Frontal cortex (tissue), 4 donors: ENCODE measurements around the gene EXOC6B. TPM values are rescaled to one million over a fixed set of nuclear protein-coding genes. Genes with fewer than 3 reads are reported as not detected.

Experiments
- DNase-seq, 2 donors: peaks; one replicate each; pipeline ENCODE4 v3.0.0; 2012; ENCODE audit warnings: low spot score in 2 of 2
- FAIRE-seq: peaks from 2 replicates; lab custom pipeline; 2012; peaks lifted over from hg19 to GRCh38; lab: Jason Lieb, UNC
- total RNA-seq: library from RNA; depleted of rRNA; stranded (reverse); fragments of >200 nt; gene quantifications from one replicate; pipeline ENCODE4 v1.2.3, GENCODE V29; 2014
- donor health status: control.
- donor health status: control.
- donor health status: control.

Gene EXOC6B
- total RNA-seq, 1 donor from 2014 or later, result 232 TPM

DNA sequence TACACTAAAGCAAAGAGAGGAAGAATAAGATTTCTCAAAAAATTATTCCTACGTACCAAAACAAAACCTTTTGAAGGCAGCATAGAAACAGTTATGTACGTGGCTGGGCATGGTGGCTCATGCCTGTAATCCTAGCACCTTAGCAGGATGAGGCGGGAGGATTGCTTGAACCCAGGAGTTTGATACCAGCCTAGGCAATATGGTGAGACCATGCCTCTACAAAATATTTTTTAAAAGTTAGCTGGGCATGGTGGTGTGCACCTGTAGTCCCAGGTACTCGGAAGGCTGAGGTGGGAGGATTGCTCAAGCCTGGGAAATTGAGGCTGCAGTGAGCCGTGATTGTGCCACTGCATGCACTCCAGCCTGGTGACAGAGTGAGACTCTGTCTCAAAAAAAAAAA lies 663.3 kb downstream of the EXOC6B start:
- DNase-seq (no peak), FAIRE-seq (no peak)

DNA sequence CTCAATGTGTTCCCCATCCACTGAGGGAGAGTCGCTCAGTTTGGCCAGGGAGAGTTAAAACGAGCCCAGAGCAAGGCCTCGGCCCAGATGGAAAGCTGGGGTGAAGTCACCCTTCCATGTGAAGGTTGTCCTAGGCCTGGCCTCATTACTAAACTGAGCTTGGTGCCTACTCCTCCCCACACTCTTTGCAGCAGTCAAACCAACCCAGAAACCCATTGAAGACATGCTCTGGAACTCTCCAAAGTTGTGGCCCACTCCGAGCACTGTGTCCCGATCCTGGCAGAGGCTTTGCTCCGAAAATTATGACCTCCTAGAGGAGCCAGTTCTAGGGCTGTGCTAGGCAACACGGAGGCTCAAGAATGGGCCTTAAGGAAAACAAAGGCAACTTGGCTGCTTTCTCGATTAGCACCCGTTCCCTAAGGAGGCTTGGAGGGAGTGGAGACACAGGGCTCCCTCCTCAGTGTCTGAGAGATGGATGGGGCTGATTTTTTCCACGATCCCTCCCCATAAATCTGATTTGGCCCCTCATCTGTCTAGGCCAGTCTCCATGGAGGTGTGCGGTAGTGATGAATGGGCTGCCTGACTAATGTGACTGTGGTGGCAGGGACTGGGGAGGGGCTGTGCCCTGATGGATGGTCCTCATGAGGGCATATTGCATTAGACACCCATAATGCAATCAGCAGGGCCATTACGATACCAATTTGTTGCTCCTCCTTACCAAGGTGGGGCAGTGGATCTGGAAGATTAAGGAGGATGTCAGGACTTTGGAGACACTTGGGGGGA lies 666.4 kb downstream of the EXOC6B start:
- no peak for DNase-seq

DNA sequence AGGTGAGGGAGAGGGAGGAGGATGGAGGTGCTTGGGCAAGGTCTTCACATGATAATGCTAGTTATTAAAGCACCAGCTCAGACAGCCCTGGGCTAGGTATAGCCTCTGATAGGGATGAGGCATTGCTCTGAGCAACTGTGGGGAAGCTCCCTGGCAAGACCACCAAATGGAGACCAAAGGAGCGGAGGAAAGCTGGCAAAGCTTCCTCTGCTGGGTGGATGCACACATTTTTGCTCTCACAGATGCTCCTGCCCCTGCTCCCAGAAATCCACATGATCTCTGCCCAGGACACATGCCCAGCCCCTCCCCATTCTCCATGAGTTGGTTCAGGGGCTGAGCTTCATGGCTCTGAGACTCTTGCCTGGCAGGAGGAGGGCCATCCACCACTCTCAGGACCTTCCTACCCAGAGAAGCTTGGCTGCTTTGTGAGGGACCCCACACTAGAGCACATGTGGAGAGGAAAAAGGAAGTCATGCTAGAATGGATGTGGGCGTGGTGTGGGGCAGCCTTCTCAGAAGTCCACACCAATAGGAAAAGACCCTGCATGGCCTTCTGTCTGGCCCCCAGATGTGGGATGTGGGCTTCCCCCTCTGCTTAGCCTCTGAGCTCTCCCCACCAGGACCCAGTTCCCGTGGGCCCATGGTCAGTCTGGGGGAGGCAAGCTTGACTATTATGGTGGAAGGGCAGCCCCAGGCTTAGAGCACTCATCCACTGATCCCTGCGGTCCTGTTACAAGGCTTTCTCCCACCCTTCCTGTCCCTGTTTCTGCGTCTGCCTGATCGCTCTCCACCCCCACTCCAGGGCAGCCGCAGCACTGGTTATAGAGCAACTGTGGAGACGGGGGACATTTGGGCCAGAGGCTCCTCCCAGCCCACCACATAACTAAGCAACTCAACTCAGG lies 667.7 kb downstream of the EXOC6B start:
- DNase-seq (no peak), FAIRE-seq (no peak)

More for the DNA sequence above, 666.4 kb downstream of the EXOC6B start:
- no peak for FAIRE-seq

DNA sequence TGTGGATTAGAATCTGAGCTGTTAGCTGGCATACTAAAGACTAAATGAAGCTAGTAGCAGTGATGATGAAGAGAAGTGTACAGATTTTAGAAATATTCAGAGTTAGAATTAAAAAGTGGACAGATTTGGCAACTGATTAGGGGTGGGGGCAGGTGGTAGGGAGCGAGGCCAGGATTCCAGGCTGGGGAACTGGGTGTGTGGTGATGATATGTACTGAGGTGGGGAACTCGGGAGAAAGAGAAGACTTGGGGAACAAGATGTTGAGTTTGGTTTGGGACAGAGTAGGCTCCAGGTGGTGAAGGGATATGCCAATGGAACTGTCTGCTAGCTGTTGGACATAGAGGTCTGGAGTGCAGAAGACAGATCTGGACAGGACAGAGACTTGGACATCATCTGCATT lies 669.0 kb downstream of the EXOC6B start:
- FAIRE-seq, result no peak
- DNase-seq, result no peak

DNA sequence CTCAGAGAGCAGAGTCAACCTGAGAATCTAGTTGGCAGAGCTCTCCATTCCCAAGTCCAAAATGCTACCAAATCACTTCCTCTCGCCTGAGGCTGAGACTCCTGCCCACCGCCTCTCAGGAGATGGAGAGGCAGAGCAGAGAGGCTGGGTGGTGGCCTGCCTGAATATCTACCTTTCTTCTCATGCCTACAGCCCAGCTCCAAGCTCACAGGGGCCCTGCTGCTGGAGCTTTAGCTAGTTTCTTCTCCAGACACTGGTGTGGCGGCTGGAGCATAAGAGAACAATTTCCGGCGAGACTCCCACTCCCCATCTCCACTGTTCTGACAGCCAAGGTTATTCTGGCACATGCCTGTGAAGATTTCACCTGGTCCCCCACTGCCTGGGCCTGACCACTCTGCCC lies 670.1 kb downstream of the EXOC6B start:
- FAIRE-seq, result no peak

DNA sequence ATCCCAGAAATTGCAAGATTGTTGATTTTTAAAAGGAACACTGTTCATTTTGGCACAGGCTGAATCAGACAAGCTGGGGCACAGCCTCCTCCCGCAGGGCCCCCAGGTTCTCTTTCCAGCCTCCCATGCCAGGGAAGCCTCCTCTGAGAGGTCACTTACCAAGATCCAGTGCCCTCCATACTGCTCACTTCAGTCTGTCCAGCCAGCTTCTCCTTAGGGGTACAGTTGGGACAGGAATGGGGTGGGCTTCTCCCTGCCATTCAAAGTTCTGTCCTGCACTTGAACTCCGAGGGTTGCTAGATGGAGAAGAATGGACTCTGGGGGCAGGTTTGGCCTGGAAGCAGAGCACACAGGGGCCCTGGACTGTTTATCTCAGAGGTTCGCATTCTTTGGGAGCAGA lies 670.7 kb downstream of the EXOC6B start:
- no peak for FAIRE-seq
- no peak for DNase-seq

More for the DNA sequence above, 670.1 kb downstream of the EXOC6B start:
- no peak for DNase-seq

DNA sequence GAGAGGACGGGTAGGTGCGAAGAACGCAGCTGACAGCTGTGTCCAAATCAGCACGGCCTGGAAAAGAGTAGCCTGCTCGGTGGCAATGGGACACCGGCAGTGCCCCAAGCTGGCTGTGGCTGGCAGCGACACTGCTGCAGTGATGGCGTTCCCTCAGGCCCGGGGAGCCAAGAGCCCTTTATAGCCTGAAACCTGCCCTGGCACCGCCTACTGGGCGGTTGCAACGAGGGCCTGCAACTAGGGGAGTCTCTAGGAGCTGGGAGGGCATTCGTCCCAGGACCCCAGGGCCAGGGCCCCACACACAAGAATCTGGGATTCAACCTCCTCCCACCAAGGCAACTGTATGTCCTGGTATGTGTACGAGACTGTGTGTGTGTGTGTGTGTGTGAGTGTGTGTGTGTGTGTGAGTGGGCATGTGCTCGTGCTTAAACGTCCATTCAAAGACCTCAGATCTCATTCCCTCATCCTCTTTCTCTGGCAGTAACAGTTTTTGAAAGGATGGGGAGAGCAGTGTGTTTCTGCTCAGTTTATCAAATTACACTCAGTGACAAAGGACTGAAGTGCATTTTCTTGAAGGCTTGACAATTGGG lies 671.4 kb downstream of the EXOC6B start:
- DNase-seq (no peak), FAIRE-seq (no peak)

DNA sequence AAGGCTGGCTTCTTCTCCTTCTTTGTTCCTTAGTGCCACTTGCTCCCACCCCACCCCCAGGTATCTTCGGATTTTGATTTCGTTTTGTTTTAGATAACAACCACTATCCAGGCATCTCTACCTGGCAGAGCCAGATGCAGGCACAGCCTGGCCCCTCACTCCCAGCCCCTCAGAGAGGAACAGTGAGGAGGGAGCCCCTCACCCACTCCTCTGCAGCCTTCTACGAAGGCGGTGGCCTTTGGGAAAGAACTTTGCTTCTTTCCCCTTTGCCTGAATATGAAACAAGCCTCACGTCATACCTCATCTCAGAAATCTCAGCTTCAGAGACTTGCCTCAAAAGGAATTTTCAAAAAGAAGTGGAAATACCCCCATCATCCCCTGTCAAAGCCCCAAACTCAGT lies 671.9 kb downstream of the EXOC6B start:
- no peak for DNase-seq

DNA sequence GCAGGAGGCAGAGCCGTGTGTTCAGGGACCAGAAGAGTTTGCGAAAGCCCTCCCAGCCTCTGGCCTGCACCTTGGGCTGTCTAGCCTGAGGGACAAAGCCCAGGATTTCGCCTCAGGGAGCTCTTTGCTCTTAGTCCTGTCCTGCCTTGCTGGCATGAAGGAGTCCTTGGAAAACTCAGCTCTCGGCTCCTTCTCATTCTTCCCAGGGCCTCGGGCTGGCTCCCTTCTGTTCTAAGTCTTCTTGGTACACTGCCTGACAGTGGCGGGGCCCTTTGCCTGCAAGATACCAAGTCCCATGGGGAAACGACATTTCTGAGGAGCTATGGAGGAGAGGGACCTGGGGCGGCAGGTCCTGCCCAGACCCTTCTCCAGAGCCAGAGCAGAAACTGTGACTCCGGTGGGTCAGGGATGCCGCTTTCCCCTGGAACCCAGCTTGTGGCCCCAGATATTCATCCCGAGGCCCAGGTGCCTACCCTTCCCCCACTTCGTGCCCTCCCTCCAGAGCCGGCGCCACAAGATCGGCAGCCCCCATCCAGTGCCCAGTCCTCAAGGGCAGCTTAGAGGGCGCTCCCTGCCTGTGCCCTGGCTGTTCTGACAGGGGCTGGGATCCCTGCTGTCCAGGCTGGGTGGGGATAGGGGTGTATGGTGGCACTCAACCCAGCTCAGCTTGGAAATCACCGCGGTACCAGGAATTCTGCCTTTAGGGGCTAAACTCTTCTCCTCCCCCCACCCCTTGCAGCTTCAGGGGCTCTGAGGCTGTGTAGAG lies 672.6 kb downstream of the EXOC6B start:
- no peak for FAIRE-seq
- DNase-seq, result no peak

More for the DNA sequence above, 671.9 kb downstream of the EXOC6B start:
- no peak for FAIRE-seq

DNA sequence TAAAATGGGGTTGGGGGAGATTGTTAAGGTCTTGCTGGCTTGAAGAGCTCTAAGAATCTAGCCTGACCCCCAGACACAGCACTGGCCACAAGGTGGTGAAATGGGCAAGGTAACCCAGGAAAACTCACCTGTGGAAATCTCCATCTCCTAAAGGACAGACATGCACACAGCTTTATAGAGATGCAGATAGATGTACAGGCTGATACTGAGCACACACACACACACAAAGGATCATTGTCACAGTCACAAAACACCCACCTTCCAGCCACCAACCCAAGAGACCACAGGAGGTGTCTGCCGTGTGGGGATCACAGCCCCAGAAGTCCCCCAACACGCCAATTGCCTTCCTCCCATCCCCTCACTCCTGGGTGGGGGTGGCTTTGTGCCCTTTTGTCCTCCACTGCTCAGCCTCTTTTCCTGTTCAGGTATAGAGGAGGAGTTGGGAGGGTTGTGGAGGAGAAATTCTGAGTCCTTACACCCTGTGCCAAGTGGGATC lies 674.9 kb downstream of the EXOC6B start:
- DNase-seq (no peak), FAIRE-seq (no peak)

DNA sequence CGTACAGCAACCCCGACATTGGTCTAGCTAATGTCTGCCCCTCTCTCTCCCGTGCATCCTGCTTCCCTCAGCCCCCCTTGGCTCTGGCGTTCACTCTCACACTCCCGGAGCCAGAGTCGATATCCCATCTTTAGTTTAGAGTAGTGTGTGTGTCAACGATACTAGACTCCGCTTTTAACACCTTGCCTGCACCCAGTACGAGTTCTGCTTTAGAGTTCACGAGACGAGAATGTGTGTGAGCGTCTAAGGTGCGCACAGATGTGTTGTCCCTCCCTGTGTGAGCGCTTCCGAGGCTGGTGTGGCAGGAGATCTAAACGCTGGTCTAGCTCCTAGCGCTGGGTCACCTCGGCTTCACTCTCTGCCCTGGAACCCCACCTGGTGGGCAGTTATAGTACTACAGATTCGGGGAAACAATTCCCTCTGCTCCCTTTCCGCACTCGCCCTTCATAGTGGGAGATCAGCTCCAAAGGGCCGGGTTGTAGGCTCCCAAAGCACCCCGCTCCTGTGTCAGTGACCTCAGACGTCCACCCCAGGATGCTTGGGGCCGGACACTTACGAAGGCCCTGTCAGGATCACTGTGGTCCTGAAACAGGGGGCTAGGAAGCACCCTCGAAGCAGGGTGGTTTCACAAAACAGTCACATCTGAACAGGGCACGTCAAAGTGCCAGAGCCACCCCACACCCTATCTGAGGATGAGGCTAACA lies 675.5 kb downstream of the EXOC6B start:
- peak; percentile 85 to 88 for DNase-seq
- no peak for FAIRE-seq

DNA sequence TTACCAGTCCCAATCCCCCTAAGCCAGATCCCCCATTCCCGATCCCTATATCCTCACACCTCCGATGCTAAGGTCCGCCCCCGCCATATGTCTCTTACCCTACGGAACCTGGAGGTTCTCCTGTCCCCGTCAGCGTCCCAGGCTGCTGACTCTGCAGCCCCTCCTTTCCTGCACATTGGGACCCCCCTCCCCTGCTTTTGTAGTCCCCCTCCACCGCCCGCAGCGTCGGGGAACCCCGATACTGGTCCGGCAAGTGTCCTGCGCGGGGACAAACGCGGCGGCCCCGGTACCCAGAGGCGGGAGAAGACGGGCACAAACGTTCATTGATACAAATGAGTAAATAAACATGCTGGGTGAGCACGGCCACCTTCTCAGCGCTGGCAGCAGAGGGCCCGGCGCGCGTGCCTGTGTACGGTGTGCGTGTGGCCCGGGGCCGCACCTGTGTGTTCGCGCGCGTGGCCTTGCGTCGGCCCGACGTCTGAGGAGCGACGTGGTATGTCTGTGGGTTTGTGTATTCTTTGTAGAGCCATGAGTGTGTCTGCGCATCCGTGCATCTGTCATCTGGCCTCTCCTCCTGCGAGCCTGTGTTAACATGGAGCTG lies 676.2 kb downstream of the EXOC6B start:
- FAIRE-seq (no peak), DNase-seq (no peak)

DNA sequence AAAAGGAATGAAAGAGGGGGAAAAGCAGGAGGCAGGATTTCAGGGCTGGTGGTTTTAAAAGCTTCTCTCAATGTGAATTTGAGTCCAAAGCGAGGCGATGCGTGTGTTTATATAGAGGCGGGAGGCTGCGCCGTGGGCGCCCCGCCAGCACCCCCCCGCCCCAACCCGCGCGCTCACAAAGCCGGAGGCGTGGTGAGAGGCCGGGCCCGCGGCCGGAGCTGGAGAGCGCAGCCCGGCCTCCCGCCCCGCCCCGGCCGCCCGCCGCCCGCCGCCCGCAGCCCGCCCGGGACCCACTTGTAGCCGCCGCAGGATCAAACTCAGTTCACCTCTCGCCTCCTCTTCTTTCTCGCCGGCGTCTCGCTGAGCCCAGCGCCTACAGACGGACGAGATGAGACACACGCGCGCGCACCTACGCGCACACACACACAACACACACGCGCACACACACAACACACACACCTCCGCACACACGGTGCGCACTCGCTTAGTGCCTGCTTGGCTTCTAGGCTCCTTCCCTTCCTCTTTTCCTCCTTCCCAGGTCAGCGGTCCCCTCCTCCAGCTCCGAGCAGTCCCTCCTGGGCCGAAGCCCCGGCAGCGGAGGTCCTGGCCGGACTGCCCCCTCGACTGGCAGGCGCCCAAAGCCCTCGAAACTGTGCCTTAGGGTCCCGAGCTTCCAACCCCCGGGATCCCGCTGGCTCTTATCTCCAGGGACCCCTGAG lies 676.8 kb downstream of the EXOC6B start:
- DNase-seq, result peak; percentile 80 to 88
- FAIRE-seq, result no peak

DNA sequence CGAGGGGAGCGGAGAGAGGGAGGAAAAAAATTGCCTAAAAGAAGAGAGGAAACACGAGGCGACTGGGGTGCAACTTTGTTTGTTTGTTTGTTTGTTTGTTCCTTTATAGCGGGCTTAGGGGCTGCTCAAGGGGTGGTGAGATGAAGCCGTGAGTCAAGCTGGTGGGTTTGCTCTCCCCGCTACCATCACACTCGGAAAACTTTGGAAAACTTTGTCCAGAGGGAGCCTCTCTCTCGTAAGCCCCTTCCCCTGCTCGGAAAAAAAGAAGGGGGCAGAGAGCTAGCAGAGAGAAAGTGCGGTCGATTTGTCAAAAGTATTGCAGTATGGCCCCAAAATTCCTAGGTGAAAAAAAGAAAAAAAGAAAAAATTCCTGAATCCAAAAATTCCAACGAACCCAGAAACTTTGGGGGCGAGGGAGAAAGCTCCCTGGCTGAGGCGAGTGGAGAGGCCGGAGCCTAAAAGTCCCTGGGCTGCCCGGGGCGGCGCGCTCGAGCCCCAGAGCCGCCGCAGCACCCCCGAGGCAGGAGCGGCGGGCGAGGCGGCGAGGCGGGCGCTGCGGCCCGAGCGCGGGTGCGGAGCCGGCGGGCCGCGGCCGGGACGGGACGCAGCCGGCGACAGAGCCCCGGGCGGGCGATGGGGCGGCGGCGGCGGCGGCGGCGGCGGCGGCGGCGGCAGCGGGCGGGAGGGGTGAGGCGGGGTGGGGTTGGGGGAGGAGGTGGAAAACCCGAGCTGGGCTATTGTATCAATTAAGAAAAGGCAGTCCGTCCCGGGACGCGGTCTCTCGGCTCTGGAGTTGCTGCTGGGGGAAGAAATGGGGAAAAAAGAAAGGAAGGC lies 677.6 kb downstream of the EXOC6B start:
- DNase-seq (no peak), FAIRE-seq (no peak)

DNA sequence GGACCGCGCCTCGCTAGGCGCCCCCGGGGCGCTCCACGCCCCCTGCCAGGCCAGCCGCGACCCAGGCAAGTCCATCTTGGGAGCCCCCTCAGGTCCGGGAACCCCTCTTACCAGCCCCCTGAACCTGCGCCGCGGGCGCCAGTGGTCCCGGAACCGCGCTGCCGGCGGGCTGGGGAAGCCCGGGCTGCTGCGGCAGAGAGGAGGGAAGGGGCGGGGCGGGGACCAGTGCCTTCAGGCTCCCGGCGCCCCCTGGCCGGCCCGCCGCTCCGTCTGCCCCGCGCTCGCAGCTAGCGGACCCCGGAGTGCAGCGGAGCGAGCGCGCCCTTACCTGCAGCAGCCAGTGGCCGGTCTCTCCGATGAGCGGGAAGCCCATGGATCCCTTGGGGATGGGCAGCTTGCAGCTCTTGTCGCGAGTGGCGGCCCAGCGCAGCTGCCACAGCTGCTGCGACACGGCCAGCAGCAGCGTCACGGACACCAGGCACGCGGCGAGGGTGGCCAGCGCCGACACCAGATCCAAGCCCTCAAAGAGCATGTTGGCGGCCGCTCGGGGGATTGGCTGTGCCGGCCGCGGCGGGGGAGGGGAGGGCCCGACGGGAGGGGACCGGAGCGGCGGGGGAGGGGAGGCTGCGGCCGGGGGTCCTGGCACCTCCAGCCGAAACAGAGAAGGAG lies 678.4 kb downstream of the EXOC6B start, which contains the start of gene CYP26B1:
Gene CYP26B1, minus strand, starts transcription at position 560 of the 669 bp plus-strand sequence. Its CDS starts 28 bp downstream, at position 532.
- FAIRE-seq (no peak), DNase-seq (peak in 1 of 2 donors; percentile 80)
